PFSK-1 (cell line): ENCODE data around the gene ZNF445.

ENCODE experiments used
- POLR2AphosphoS5 ChIP-seq: IDR thresholded peaks from 2 replicates; pipeline ENCODE4 v1.6.1; 2012; ENCODE audit warnings: low read depth, mild to moderate bottlenecking, control low read depth, low read length, moderate library complexity
- SIN3A ChIP-seq: IDR thresholded peaks from 2 replicates; pipeline ENCODE4 v1.6.1; 2012; ENCODE audit warnings: mild to moderate bottlenecking, low read length, moderate library complexity, borderline replicate concordance; ENCODE audit not compliant: insufficient read depth
- TAF1 ChIP-seq: IDR thresholded peaks from 2 replicates; pipeline ENCODE4 v1.6.1; 2012; ENCODE audit warnings: low read length, control low read depth, borderline replicate concordance; ENCODE audit not compliant: insufficient read depth
- TF ChIP-seq, protein P1 (sequence below), 2 experiments: IDR thresholded peaks; 2 replicates each; pipeline versions ENCODE4 v1.6.1 to v1.8.0; 2011 to 2012; ENCODE audit warnings: low read depth in 2 of 2, low read length in 2 of 2, control low read depth in 1 of 2, inconsistent platforms in 1 of 2, mild to moderate bottlenecking in 1 of 2, moderate library complexity in 1 of 2; ENCODE audit not compliant: insufficient read depth in 1 of 2

DNA sequence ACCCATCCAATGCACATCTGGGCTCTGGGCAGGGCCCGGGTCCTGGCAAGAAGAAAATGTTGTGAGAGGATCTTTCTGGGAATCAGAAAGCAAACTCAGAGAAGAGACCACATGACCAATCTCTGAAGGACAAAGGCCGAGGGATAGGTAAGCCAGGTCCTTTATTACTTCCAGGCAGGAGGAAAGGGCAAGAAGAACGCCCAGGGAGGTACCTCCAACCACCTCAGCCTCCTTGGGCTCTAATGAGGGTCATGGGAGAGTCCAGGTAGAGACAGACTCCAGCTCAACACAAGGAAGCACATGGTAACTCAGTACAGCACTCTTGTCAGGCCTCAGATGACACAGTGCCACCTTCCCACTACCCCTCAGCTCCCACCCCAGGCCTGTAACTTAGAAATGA is 26.0 kb downstream of the ZNF445 start:
- TF ChIP-seq, protein P1, sequence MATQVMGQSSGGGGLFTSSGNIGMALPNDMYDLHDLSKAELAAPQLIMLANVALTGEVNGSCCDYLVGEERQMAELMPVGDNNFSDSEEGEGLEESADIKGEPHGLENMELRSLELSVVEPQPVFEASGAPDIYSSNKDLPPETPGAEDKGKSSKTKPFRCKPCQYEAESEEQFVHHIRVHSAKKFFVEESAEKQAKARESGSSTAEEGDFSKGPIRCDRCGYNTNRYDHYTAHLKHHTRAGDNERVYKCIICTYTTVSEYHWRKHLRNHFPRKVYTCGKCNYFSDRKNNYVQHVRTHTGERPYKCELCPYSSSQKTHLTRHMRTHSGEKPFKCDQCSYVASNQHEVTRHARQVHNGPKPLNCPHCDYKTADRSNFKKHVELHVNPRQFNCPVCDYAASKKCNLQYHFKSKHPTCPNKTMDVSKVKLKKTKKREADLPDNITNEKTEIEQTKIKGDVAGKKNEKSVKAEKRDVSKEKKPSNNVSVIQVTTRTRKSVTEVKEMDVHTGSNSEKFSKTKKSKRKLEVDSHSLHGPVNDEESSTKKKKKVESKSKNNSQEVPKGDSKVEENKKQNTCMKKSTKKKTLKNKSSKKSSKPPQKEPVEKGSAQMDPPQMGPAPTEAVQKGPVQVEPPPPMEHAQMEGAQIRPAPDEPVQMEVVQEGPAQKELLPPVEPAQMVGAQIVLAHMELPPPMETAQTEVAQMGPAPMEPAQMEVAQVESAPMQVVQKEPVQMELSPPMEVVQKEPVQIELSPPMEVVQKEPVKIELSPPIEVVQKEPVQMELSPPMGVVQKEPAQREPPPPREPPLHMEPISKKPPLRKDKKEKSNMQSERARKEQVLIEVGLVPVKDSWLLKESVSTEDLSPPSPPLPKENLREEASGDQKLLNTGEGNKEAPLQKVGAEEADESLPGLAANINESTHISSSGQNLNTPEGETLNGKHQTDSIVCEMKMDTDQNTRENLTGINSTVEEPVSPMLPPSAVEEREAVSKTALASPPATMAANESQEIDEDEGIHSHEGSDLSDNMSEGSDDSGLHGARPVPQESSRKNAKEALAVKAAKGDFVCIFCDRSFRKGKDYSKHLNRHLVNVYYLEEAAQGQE (IDR thresholded peaks at IDR 0.05; ENCODE audit: insufficient read depth in 1 of 2, low read depth in 2 of 2, low read length in 2 of 2), result no peak
- TF ChIP-seq TAF1 (no peak), POLR2AphosphoS5 (no peak), SIN3A (no peak)
